DOHH2 (cell line): ENCODE data around the gene GAMT.

Source experiments
- H3F3A ChIP-seq: fragments of 200-600 bp; sonication (generic), shearing (Covaris generic); 2 replicates; pipeline ENCODE4 v1.6.0; 2016; ENCODE audit warnings: antibody characterized with exemption, mild to moderate bottlenecking; ENCODE audit not compliant: control insufficient read depth, insufficient read depth
- H3K27ac ChIP-seq: fragments of 200-600 bp; sonication (generic); 2 replicates; pipeline ENCODE4 v1.5.1; 2014; ENCODE audit warnings: low read depth, mild to moderate bottlenecking, low read length, moderate library complexity
- H3K27me3 ChIP-seq: fragments of 200-600 bp; sonication (generic); 2 replicates; pipeline ENCODE4 v1.6.1; 2014; ENCODE audit warnings: mild to moderate bottlenecking, low read length, mixed read lengths; ENCODE audit not compliant: control insufficient read depth
- H3K36me3 ChIP-seq: fragments of 200-600 bp; sonication (generic); 2 replicates; pipeline ENCODE4 v1.6.1; 2014; ENCODE audit warnings: mild to moderate bottlenecking, low read length, moderate library complexity, mixed read lengths; ENCODE audit not compliant: control insufficient read depth
- H3K4me1 ChIP-seq: fragments of 200-600 bp; sonication (generic); 2 replicates; pipeline ENCODE4 v1.6.1; 2014; ENCODE audit warnings: mild to moderate bottlenecking, low read length, mixed read lengths; ENCODE audit not compliant: control insufficient read depth
- H3K4me2 ChIP-seq: fragments of 200-600 bp; sonication (generic); 2 replicates; pipeline ENCODE4 v1.6.0; 2014; ENCODE audit warnings: mild to moderate bottlenecking, low read length, moderate library complexity
- H3K4me3 ChIP-seq: fragments of 200-600 bp; sonication (generic); 2 replicates; pipeline ENCODE4 v1.5.1; 2014; ENCODE audit warnings: mild to moderate bottlenecking, low read length, mixed read lengths
- H3K79me2 ChIP-seq: fragments of 200-600 bp; sonication (generic); 2 replicates; pipeline ENCODE4 v1.6.1; 2014; ENCODE audit warnings: mild to moderate bottlenecking, low read length, mixed read lengths; ENCODE audit not compliant: control insufficient read depth
- H3K9me2 ChIP-seq: fragments of 200-600 bp; sonication (generic); replicated peaks from 2 replicates; pipeline ENCODE4 v1.6.1; 2014; ENCODE audit warnings: mild to moderate bottlenecking, low read length, mixed read lengths; ENCODE audit not compliant: control insufficient read depth
- H3K9me3 ChIP-seq: fragments of 200-600 bp; sonication (generic); 2 replicates; pipeline ENCODE4 v1.6.1; 2014; ENCODE audit warnings: antibody characterized with exemption, low read length, mixed read lengths; ENCODE audit not compliant: control insufficient read depth, insufficient read depth
- H4K20me1 ChIP-seq: fragments of 200-600 bp; sonication (generic); 2 replicates; pipeline ENCODE4 v1.6.0; 2014; ENCODE audit warnings: low read depth, mild to moderate bottlenecking, antibody characterized with exemption, low read length, moderate library complexity; ENCODE audit not compliant: control insufficient read depth, insufficient read depth
- EZH2phosphoT487 ChIP-seq: fragments of 200-600 bp; sonication (generic); IDR thresholded peaks from 2 replicates; pipeline ENCODE4 v1.6.1; 2017; ENCODE audit warnings: borderline replicate concordance, mild to moderate bottlenecking, antibody characterized with exemption, low read length, moderate library complexity, mixed read lengths
- TF ChIP-seq, protein P1 (sequence below): fragments of 200-600 bp; sonication (generic); IDR thresholded peaks from one replicate; pipeline ENCODE4 v1.5.1; 2014; ENCODE audit warnings: antibody characterized with exemption, mild to moderate bottlenecking, low read depth, low read length; ENCODE audit not compliant: poor library complexity, severe bottlenecking

The GAMT gene

DNA sequence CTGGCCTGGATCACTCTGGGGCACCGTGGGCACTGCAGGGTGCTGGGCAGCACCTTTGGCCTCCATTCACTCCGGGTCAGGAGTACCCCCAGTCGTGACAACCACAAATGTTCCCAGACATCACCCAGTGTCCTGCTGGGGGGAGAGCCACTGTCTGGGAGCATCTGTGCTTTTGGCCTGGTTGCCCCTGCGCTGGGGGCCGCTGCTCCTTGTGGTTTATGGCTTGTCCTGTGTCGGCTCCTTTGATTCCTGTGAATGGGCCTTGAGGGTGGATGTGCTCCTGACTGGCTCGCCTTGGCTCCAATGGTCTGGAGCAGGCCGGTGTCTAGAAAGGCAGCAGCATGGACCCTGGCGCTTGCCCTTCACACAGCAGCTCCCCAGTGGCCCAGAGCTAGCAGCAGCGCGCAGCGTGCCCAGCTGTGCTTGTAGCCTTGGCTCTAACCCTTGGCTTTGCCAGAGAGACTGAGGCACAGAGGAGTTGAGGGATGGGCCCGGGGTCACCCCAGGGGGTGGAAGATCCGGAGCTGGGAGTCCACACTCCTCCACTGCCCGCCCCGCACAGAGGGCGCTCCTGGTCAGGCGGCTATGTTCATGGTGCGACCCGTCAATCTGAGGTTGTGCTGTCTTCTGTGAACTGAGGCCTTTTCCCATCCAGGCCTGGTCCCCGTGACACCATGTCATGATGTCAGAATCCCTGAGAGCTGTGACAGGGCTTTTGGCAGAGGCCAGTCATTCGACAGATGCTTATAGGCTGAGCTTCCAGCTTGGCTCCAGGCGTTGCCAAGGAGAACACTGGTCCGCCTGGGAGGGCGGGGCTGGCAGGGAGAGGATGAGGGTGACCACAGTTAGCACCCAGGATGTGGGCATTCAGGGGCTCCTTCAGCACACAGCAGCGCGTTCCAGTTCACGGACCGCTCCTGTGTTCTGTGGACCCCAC lies 10.2 kb upstream of the GAMT start:
- peaks cover 24% of the 10 kb centered on the region for H3K4me1 ChIP-seq
- no peaks in the 10 kb centered on the region; the same call in 1 of the 2 replicates for H3F3A ChIP-seq
- no peaks in the 10 kb centered on the region for H3K9me3 ChIP-seq
- no peak overlapping the region for H3K27ac ChIP-seq
- no peak overlapping the region for H3K4me2 ChIP-seq
- peaks cover 84% of the 10 kb centered on the region for H3K36me3 ChIP-seq
- TF ChIP-seq EZH2phosphoT487, result no peak
- TF ChIP-seq, protein P1, sequence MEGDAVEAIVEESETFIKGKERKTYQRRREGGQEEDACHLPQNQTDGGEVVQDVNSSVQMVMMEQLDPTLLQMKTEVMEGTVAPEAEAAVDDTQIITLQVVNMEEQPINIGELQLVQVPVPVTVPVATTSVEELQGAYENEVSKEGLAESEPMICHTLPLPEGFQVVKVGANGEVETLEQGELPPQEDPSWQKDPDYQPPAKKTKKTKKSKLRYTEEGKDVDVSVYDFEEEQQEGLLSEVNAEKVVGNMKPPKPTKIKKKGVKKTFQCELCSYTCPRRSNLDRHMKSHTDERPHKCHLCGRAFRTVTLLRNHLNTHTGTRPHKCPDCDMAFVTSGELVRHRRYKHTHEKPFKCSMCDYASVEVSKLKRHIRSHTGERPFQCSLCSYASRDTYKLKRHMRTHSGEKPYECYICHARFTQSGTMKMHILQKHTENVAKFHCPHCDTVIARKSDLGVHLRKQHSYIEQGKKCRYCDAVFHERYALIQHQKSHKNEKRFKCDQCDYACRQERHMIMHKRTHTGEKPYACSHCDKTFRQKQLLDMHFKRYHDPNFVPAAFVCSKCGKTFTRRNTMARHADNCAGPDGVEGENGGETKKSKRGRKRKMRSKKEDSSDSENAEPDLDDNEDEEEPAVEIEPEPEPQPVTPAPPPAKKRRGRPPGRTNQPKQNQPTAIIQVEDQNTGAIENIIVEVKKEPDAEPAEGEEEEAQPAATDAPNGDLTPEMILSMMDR, result no peak
- H3K4me3 ChIP-seq, result no peak overlapping the region
- peaks cover 90% of the 10 kb centered on the region for H3K79me2 ChIP-seq
- no peaks in the 10 kb centered on the region for H3K27me3 ChIP-seq
- H3K9me2 ChIP-seq, result no peaks in the 10 kb centered on the region
- peaks cover 67% of the 10 kb centered on the region for H4K20me1 ChIP-seq

DNA sequence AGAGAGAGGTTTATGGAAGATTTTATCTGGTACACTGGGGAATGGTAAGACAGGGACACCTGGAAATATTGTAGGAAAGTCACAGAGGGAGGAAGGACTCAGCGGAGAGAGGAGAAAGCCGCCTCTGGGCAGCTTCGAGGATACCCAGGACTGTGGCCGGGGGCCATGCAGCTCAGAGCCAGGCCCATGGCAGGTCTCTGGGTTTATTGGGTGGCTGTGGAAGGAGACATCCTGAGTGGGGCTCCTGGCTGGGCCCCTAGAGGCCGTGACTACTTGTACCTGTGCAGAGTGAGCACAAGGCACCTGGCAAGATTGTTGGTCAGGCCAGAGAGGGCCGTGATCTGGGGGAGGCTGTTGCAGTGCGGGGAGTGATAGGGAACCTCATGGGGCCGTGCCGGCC lies 9.4 kb upstream of the GAMT start:
- H3K36me3 ChIP-seq, result peaks cover 77% of the 10 kb centered on the region

DNA sequence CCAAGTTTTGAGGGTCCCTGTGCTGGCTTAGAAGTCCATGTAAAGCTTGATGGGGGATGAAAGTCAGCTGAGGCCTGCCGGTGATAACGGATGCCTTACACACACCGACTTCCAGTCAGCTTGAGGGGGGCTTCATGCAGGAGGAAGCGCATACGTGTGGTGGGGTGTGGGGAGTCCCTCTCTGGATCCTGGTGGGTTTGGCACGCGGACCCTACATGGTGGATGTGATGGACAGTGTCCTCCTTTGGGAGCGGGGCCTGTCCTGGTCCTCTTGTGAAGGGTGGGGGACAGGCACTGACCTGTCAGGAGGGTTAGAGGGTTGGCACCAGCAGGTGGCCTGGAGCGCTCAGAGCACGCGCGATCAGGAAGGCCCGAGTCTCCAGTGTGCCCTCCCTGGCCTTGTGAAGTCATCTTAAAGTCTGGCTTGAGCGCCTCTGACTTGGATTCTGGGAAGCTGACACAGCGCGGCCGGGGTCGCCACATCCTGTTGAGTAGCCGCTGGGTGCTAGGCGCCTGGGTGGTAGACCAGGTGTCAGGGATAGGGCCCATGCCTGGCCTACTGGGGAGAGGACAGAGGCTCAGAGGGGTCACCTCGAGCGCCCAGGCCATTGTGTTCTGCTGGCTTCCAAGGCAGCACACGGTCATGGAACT lies 8.9 kb upstream of the GAMT start:
- Histone ChIP-seq H3K9me3 (no peaks in the 10 kb centered on the region), H3K4me3 (no peak overlapping the region; the same call in 1 of the 2 replicates), H3K36me3 (peaks cover 71% of the 10 kb centered on the region), H3K27me3 (no peaks in the 10 kb centered on the region), H4K20me1 (peaks cover 56% of the 10 kb centered on the region), H3K27ac (no peak overlapping the region), H3K4me2 (peak overlapping the region; percentile 100), H3F3A (peaks cover 5% of the 10 kb centered on the region), H3K9me2 (no peaks in the 10 kb centered on the region), H3K4me1 (peaks cover 32% of the 10 kb centered on the region), H3K79me2 (peaks cover 78% of the 10 kb centered on the region)
- TF ChIP-seq EZH2phosphoT487, result no peak
- TF ChIP-seq, protein P1, result no peak

More for the DNA sequence above, 9.4 kb upstream of the GAMT start:
- Histone ChIP-seq H3K9me2 (no peaks in the 10 kb centered on the region), H4K20me1 (peaks cover 62% of the 10 kb centered on the region), H3K27ac (no peak overlapping the region), H3K79me2 (peaks cover 83% of the 10 kb centered on the region), H3K4me2 (peak overlapping the region; percentile 100), H3K9me3 (no peaks in the 10 kb centered on the region), H3K4me3 (no peak overlapping the region), H3K4me1 (peaks cover 31% of the 10 kb centered on the region), H3K27me3 (no peaks in the 10 kb centered on the region), H3F3A (peaks cover 5% of the 10 kb centered on the region)
- TF ChIP-seq, protein P1, result no peak
- no peak for TF ChIP-seq EZH2phosphoT487
